Frontal cortex (tissue), 4 donors: ENCODE measurements around the gene SMCO2. TPM values are rescaled to one million over a fixed set of nuclear protein-coding genes. Genes with fewer than 3 reads are reported as not detected.

Experiments
- DNase-seq, 2 donors: peaks; one replicate each; pipeline ENCODE4 v3.0.0; 2012; ENCODE audit warnings: low spot score in 2 of 2
- FAIRE-seq: peaks from 2 replicates; lab custom pipeline; 2012; peaks lifted over from hg19 to GRCh38; lab: Jason Lieb, UNC
- total RNA-seq: library from RNA; depleted of rRNA; stranded (reverse); fragments of >200 nt; gene quantifications from one replicate; pipeline ENCODE4 v1.2.3, GENCODE V29; 2014
- donor health status: control.
- donor health status: control.
- donor health status: control.

SMCO2 gene
- total RNA-seq, 1 donor from 2014 or later, result not detected

DNA sequence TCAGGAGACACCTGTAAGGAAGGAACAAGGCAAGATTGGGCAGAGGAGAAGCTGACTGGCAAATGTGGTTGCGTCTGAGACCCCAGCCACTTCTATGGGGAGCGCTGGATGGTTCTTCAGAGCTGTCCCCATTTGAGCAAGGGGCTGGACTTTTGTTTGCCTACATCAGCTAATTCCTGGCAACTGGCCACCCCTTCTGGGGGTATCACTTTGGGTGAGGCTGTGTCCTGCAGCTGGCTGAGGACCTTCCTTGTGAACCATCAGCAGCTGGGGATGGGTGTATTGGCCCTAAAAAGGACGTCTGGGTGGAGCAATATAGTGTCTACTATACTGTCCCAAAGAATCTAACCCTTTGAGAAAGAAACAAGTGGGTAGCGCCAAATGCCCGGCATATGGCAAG lies 101.1 kb downstream of the SMCO2 start:
- DNase-seq (no peak), FAIRE-seq (no peak)

DNA sequence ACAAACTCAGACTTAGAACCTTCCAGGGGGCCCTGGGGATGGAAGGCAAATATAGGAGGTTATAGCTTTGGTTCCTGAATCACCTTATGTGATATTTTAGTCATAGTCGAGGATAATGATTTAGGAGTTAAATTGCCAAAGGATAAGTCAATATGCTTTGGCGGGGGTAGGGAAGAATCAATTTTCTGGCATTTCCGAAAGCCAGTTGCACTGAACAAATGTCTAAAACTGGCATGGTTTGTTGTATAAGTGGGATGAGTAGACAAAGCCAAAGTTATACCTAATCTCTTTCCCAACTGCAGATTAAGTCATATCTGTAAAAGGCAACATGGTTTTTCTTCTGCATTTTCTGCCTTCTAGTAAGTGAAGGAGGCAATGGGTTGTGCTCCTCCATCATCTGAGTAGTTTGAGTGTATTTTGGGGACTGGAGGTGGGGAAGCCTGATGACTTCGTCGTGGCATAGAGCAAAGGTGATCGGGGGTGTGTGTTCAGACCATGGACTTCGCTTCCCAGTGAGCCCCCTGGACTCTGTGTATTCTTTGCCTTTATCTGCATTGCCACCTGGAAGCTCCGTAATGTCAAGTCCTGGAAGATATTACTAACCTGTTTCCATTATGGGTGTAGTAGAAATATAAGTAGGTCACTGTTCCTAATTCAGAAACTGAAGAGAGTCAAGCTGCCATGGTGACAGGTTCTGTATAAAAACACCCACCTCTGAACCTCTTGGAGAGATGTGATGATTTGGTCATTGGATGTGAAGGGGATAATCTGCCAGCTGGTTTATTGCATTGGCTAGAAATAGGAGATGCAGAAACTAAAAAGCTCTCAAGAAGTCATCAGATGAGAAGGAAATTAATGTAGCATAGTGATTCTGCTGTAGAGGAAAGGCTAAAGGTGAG lies 102.0 kb downstream of the SMCO2 start:
- no peak for DNase-seq
- no peak for FAIRE-seq

DNA sequence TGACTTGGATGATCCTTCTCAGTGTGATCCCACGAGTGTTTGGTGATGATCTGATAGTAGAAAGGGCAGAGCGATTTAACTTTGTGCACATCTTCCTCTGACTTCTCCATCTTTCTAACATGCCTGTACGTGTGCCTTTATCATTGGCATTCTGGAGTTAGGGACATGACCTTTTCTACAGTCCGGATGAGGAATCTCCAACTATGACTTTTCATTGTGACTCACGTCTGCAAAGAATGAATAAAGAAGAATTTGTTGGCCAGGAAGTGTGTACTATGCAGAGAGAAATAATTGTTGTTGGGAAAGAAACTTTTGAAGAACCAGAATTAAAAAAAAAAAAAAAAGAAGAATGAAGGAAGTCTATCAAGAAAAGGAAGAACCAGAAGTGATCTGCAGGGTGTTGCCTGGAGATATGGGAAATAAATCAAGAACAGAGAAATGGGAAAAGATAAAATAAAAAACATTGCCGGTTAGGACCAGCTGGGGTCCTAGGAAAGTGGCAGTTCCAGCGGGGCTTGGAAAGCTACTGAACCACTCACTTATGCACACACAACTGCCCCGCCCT lies 102.8 kb downstream of the SMCO2 start:
- FAIRE-seq, result no peak

DNA sequence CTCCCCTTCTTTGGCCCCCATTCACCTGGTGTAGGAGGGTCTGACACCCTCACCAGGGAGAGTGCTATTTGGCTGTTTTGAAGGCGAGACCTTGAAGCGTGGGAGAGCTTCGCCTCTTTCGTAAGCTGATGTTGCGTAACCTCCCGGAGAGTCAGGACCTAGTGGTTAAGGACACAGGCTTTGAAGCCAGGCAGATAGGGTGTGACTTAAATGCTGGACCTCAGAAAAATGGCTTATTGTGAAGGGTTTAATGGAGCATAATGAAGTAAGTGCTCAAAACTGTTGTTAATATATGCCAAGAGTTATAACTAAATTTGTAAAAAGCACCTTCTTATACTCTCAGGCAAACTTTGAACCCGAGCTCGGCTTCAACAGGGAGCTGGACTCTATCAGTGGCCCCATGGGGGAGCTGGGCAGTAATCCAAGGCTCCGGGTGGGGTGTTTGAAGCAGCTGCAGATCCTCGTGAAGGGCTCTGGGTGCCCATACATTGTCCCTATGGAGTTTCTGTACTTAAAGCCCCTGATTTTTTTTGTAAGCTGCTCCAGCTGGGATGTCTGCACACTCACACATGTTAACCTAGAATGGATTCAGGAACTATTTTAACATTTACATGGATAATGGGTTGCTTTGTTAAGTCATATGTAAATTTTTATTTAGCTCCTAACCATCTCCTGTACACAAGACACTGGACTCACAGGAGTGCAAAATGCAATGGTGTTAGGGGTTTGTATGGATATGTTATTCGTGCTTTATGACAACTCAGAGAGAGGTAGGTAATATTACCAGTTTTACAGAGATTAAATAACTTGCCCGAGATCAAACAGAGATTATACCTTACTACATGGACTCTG lies 103.5 kb downstream of the SMCO2 start:
- no peak for DNase-seq
- FAIRE-seq, result no peak

More for the DNA sequence above, 102.8 kb downstream of the SMCO2 start:
- DNase-seq, result no peak

DNA sequence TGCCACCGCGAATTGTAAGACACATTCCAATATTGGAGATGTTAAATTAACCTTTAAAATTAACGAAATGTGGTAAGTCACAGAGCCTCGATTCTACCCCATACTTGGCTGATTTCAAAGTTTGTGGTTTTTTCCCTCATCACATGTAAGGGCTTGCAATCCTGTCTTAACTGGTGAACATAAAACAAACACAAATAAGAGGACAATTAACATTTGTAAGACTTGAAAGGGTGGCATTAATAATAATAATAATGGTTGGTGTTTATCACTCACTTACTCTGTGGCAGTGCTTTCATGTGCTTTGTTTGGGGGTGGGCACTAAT lies 104.1 kb downstream of the SMCO2 start:
- no peak for FAIRE-seq

DNA sequence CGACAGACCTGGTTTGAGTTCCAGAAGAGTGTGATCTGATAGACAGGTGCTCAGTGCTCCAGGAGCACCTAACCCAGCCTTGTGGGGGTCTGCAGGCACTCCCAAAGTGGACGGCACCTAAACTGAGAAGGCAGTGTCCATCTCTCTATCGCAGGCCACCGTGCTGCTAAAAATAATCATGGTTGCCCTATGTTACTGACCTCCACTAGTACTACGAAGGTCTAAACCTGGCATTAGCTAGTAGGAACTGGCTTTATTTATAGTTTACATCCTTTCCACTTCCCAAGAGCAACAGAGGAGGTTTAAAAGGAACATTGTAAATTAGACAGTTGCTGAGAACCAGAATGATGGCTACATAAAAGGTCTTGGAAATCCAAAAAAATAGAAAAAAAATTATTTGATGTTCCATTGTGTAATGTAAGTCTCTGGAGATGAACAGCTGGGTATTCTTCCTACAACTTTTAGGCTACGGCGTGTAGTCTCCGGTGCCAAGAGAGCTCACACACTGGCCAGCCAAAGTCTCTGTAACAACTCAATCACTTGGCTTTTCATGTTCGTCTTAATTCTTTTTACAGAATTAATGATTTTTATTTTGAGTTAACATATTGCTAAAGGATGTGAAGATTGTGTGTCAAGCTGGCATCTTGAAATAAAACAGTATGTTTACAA lies 104.8 kb downstream of the SMCO2 start:
- no peak for DNase-seq
- FAIRE-seq, result no peak

More for the DNA sequence above, 104.1 kb downstream of the SMCO2 start:
- no peak for DNase-seq

Other genes with a start within 250 kb of the SMCO2 start
- 22.0 TPM for gene STK38L, start 202.4 kb upstream of the SMCO2 start, total RNA-seq
- gene BMAL2, start 113.9 kb upstream of the SMCO2 start, total RNA-seq, result 42.4 TPM
- 69.3 TPM for gene PPFIBP1, start 77.5 kb downstream of the SMCO2 start, total RNA-seq
- gene REP15, start 249.7 kb downstream of the SMCO2 start, total RNA-seq, result 0.82 TPM